ENCODE measurements around the gene SKIL. TPM values are rescaled to one million over a fixed set of nuclear protein-coding genes. Genes with fewer than 3 reads are reported as not detected.

SKIL gene
- total RNA-seq, 1 donor from 2014 or later: 48.1 TPM

- Histone ChIP-seq H3K4me3 (no peak overlapping the region), H3K27me3 (no peaks in the 10 kb centered on the region), H3K9me3 (no peaks in the 10 kb centered on the region), H3K4me1 (no peaks in the 10 kb centered on the region), H3K36me3 (no peaks in the 10 kb centered on the region), H3K27ac (no peak overlapping the region)
- intact Hi-C loops (cut with DNase I): no loop called here
- DNase-seq (ENCODE audit: extremely low spot score in 2 of 2): no peak
- no peak for TF ChIP-seq CTCF (IDR thresholded peaks at IDR 0.05)
- TF ChIP-seq POLR2AphosphoS5 (IDR thresholded peaks at IDR 0.05; ENCODE audit: insufficient read depth in 1 of 2, low read depth in 1 of 2): no peak
- no peak for TF ChIP-seq POLR2A (IDR thresholded peaks at IDR 0.05)
These were observed 36.0 kb upstream of the SKIL start for GRCh38 chr3:170321321-170322034.

DNA sequence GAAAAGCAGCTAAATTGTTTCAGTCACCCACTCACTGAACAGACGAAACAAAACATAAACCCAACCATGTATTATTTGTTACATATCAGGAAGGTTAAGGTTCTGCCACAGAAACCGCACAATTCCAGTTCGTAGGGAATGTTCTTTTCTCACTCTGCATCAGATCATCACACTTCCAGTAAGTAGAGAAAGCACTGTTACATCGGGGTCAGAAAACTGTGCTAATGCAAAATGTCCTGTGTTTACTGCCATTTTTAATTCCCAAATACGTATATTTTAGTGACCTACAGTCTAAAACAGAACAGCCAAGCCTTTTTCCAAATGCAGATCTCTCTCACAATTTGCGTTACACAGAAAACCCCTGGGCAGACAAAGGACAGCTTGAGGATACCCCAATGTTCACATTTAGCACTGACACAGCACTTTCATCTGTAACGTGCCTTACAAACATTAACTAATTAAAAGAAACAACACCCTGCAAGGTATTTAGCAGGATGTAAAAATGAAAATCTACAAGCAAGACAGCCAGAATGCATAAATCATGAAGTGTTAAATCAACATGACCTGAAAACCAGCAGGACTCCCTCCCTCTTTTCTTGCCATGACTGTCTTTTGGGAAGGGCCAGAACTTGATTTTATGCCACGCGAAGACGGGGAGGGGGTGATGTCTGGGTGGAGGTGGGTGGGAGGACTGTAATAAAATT lies 34.8 kb upstream of the SKIL start:
- TF ChIP-seq POLR2AphosphoS5 (IDR thresholded peaks at IDR 0.05; ENCODE audit: insufficient read depth in 1 of 2, low read depth in 1 of 2): no peak
- no peak for TF ChIP-seq POLR2A (IDR thresholded peaks at IDR 0.05)
- no peak for TF ChIP-seq CTCF (IDR thresholded peaks at IDR 0.05)
- Histone ChIP-seq H3K27ac (no peak overlapping the region), H3K4me1 (no peaks in the 10 kb centered on the region), H3K27me3 (no peaks in the 10 kb centered on the region), H3K9me3 (no peaks in the 10 kb centered on the region), H3K36me3 (no peaks in the 10 kb centered on the region), H3K4me3 (no peak overlapping the region)
- intact Hi-C loops (cut with DNase I): no loop called here
- no peak for DNase-seq (ENCODE audit: extremely low spot score in 2 of 2)

DNA sequence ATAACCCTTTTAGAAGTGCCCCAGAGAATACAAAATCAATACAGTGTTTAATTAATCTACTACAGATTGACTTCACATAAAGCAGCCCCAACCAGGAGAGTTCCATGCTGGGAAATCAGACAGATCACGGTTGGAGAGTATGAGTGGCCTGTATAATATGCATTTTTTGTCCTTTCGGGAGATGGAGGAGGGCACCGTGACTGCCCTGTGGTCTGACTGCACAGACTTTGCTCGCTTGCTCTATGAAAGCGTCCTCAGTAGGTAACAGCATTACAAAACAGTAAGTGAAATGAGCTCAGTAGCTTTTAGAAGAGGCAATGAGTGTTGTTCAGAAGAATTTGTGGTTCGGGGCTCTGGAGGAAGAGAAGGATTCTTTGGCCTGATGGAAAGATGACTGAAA lies 34.2 kb upstream of the SKIL start:
- no peak for TF ChIP-seq CTCF (IDR thresholded peaks at IDR 0.05)
- Histone ChIP-seq H3K36me3 (no peaks in the 10 kb centered on the region), H3K27ac (no peak overlapping the region), H3K4me3 (no peak overlapping the region), H3K27me3 (no peaks in the 10 kb centered on the region), H3K4me1 (no peaks in the 10 kb centered on the region), H3K9me3 (no peaks in the 10 kb centered on the region)
- no peak for DNase-seq (ENCODE audit: extremely low spot score in 2 of 2)
- intact Hi-C loops (cut with DNase I): no loop called here

GRCh38 chr3:170324962-170325361 lies 32.6 kb upstream of the SKIL start:
- H3K4me1 ChIP-seq: no peaks in the 10 kb centered on the region
- no peak overlapping the region for H3K27ac ChIP-seq
- TF ChIP-seq CTCF (IDR thresholded peaks at IDR 0.05) (no peak), POLR2AphosphoS5 (IDR thresholded peaks at IDR 0.05; ENCODE audit: insufficient read depth in 1 of 2, low read depth in 1 of 2) (no peak), POLR2A (IDR thresholded peaks at IDR 0.05) (no peak)
- H3K27me3 ChIP-seq: no peaks in the 10 kb centered on the region
- H3K36me3 ChIP-seq: no peaks in the 10 kb centered on the region
- no peaks in the 10 kb centered on the region for H3K9me3 ChIP-seq
- H3K4me3 ChIP-seq: no peak overlapping the region
- DNase-seq (ENCODE audit: extremely low spot score in 2 of 2): no peak
- intact Hi-C loops (cut with DNase I): no loop called here
